Measurements from ENCODE around the gene SLC10A3. TPM values are rescaled to one million over a fixed set of nuclear protein-coding genes. Genes with fewer than 3 reads are reported as not detected.

SLC10A3 gene
- total RNA-seq, 1 donor from 2014 or later = 20.6 TPM

- H3K36me3 Mint-ChIP-seq (ENCODE audit: unreplicated experiment) = peaks cover 14% of the 10 kb centered on the region
- no peak for TF ChIP-seq CTCF (IDR thresholded peaks at IDR 0.05)
- H3K27me3 Mint-ChIP-seq (ENCODE audit: unreplicated experiment) = no peaks in the 10 kb centered on the region
- H3K4me3 Mint-ChIP-seq (ENCODE audit: unreplicated experiment) = no peak overlapping the region
- no peaks in the 10 kb centered on the region for H3K9me3 Mint-ChIP-seq (ENCODE audit: unreplicated experiment)
- H3K27ac Mint-ChIP-seq (ENCODE audit: unreplicated experiment) = no peak overlapping the region
- no peaks in the 10 kb centered on the region for H3K4me1 Mint-ChIP-seq (ENCODE audit: unreplicated experiment)
- DNase-seq (ENCODE audit: extremely low spot score, unreplicated experiment) = no peak
These were observed 19.4 kb downstream of the SLC10A3 start for GRCh38 chrX:154470914-154471568.

- no peaks in the 10 kb centered on the region for H3K9me3 Mint-ChIP-seq (ENCODE audit: unreplicated experiment)
- TF ChIP-seq CTCF (IDR thresholded peaks at IDR 0.05) = no peak
- H3K36me3 Mint-ChIP-seq (ENCODE audit: unreplicated experiment) = peaks cover 14% of the 10 kb centered on the region
- no peak overlapping the region for H3K27ac Mint-ChIP-seq (ENCODE audit: unreplicated experiment)
- H3K27me3 Mint-ChIP-seq (ENCODE audit: unreplicated experiment) = no peaks in the 10 kb centered on the region
- H3K4me1 Mint-ChIP-seq (ENCODE audit: unreplicated experiment) = no peaks in the 10 kb centered on the region
- DNase-seq (ENCODE audit: extremely low spot score, unreplicated experiment) = no peak
- no peak overlapping the region for H3K4me3 Mint-ChIP-seq (ENCODE audit: unreplicated experiment)
These were observed 20.0 kb downstream of the SLC10A3 start for GRCh38 chrX:154470434-154470833.

- H3K27me3 Mint-ChIP-seq (ENCODE audit: unreplicated experiment) = no peaks in the 10 kb centered on the region
- H3K36me3 Mint-ChIP-seq (ENCODE audit: unreplicated experiment) = peaks cover 14% of the 10 kb centered on the region
- H3K4me1 Mint-ChIP-seq (ENCODE audit: unreplicated experiment) = no peaks in the 10 kb centered on the region
- DNase-seq (ENCODE audit: extremely low spot score, unreplicated experiment) = no peak
- H3K27ac Mint-ChIP-seq (ENCODE audit: unreplicated experiment) = no peak overlapping the region
- no peaks in the 10 kb centered on the region for H3K9me3 Mint-ChIP-seq (ENCODE audit: unreplicated experiment)
- H3K4me3 Mint-ChIP-seq (ENCODE audit: unreplicated experiment) = no peak overlapping the region
- TF ChIP-seq CTCF (IDR thresholded peaks at IDR 0.05) = no peak
These were observed 20.5 kb downstream of the SLC10A3 start for GRCh38 chrX:154469880-154470279.

- Mint-ChIP-seq H3K27ac (ENCODE audit: unreplicated experiment) (no peak overlapping the region), H3K4me1 (ENCODE audit: unreplicated experiment) (no peaks in the 10 kb centered on the region), H3K27me3 (ENCODE audit: unreplicated experiment) (no peaks in the 10 kb centered on the region), H3K9me3 (ENCODE audit: unreplicated experiment) (no peaks in the 10 kb centered on the region), H3K4me3 (ENCODE audit: unreplicated experiment) (no peak overlapping the region), H3K36me3 (ENCODE audit: unreplicated experiment) (peaks cover 14% of the 10 kb centered on the region)
- no peak for DNase-seq (ENCODE audit: extremely low spot score, unreplicated experiment)
- TF ChIP-seq CTCF (IDR thresholded peaks at IDR 0.05) = no peak
These were observed 21.3 kb downstream of the SLC10A3 start for GRCh38 chrX:154469114-154469513.

GRCh38 chrX:154468217-154468616, 22.2 kb downstream of the SLC10A3 start:
- Mint-ChIP-seq H3K36me3 (ENCODE audit: unreplicated experiment) (peaks cover 9% of the 10 kb centered on the region), H3K27ac (ENCODE audit: unreplicated experiment) (no peak overlapping the region), H3K4me1 (ENCODE audit: unreplicated experiment) (no peaks in the 10 kb centered on the region), H3K4me3 (ENCODE audit: unreplicated experiment) (no peak overlapping the region), H3K9me3 (ENCODE audit: unreplicated experiment) (no peaks in the 10 kb centered on the region), H3K27me3 (ENCODE audit: unreplicated experiment) (no peaks in the 10 kb centered on the region)
- DNase-seq (ENCODE audit: extremely low spot score, unreplicated experiment) = no peak
- no peak for TF ChIP-seq CTCF (IDR thresholded peaks at IDR 0.05)

All from osteocyte (in vitro differentiated cells).